Skin epidermis (tissue), 12 donors: ENCODE data around the gene ZNF417.
"Not testable (repeated sequence)": the region's sequence is repeated elsewhere in the genome, so short reads cannot be mapped to it uniquely, and the experiment has no call there.

Experiments
- H3K27ac ChIP-seq, 21 experiments: fragments of 200-600 bp; sonication (generic) in 11 of 21; one replicate each; pipeline ENCODE4 v1.5.0; 2020; ENCODE audit warnings: mild to moderate bottlenecking in 3 of 21, inconsistent platforms in 2 of 21, moderate library complexity in 2 of 21
- H3K4me3 ChIP-seq, 7 experiments: fragments of 200-600 bp; sonication (generic) in 2 of 7; one replicate each; pipeline ENCODE4 v1.5.0; 2020; ENCODE audit warnings: inconsistent platforms in 2 of 7, mild to moderate bottlenecking in 2 of 7, moderate library complexity in 1 of 7

The ZNF417 gene

DNA sequence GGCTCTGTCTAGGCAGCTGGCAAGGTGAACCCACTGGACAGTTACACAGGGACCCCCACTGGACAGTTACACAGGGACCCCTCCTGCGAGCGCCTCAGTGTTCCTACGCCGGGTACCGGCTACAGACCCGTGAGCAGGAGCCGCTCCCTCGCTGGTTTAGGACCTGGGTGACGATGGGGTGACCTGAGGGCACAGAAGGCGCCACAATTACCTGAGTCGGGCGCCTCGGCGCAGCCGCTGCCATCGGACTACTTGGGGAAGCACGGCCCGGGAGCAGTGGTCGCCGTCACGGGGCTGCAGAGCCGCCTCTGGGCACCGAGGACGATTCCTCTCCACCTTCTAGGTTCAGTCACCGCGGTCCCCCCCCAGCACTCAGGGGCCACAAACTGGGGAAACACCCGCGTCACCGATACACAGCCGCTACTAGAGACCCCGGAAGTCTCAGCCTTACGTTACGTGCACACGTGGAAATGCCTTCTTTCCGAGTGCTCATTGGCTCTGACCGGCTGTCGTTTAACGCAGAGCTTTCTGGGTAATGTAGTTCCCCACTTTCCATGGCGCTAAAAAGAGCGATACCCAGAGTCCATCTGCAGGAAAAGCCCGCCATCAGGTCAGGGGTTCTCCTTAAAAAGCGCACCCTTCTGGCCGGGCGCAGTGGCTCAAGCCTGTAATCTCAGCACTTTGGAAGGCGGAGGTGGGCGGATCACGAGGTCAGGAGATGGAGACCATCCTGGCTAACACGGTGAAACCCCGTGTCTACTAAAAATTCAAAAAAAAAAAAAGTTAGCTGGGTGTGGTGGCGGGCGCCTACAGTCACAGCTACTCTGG, at the start of gene ZNF417:
Gene ZNF417 (minus strand): TSS at position 425 of the 828 bp plus-strand sequence. CDS start 181 bp downstream, at position 244.
- H3K27ac ChIP-seq, result peak within 1 kb of the TSS; percentile 37 to 93 (median 84)
- H3K4me3 ChIP-seq, result peak within 1 kb of the TSS; percentile 67 to 97 (median 84)

DNA sequence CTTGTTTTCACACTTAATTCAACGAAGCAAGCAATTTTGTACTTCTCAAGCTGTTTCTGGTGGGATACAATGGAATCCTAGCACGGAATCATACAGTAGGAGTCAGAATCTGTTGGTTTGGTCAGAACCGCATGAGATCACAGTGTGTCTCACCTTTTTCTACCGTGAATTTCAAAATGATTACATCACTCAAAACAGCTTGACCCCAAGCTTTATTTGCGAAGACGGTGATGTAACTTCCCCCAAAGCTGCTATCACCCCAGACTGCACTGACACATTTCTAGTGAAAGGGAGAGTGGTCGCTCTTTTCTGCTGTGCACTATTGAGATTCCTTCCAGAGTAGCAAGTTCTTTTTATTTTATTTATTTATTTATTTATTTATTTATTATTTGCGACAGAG, 48.4 kb upstream of the ZNF417 start:
- Histone ChIP-seq H3K4me3 (no peak overlapping the region), H3K27ac (no peak overlapping the region)

DNA sequence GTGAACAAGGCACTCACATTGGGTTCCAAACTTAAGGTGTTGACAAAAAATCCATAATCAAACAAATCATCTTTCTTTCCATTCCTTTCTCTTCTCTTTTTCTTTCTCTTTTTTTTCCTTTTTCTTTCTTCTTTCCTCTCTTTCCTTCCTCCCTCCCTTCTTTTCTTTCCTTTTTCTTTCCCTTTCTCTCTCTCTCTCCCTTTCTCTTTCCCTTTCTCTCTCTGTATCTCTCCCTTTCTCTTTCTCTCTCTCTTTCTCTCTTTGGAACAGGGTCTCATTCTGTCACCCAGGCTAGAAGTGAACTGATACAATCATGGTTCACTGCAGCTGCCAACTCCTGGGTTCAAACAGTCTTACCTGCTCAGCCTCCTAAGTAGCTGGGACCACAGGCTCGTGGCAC, 45.4 kb upstream of the ZNF417 start:
- no peak overlapping the region for H3K27ac ChIP-seq
- H3K4me3 ChIP-seq, result no peak overlapping the region

DNA sequence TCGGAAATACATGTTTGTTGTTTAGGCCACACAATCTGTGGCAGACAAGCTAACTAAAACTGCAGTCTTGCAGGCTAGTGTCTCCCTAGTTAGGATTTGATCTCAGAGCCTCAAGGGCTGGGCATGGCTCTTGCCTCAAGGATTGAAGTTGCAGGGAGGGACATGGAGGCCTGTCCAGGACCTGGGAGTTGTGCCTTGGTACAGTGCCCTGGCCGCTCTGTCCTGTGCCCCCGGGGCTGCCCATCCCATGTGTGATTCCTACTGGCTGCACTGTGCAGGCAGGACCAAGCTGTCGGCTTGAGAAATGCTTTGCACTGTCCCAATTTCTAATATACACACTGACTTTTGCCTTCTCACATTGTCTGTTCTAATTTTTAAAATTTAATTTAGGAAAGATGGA, 38.6 kb upstream of the ZNF417 start:
- Histone ChIP-seq H3K27ac (no peak overlapping the region), H3K4me3 (no peak overlapping the region)

DNA sequence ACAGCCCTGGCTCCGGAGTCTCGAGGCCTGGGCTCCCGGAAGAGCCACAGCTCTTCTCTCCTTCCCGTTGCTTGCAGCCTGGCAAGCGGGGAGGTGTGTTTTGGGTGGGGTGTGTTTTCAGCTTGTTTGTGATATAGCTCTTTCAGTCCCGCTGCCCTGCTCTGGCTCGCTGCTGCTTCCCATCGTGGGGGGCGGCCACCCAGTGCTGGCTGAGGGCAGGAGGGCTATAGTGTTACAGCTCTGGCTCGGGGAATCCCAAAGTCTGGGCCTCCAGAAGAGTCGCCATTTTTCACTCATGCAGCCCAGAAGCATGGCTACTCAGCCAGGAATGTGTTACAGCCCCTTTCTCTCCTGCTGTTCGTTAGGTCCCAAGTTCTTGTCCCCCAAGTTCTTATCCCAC, 33.3 kb upstream of the ZNF417 start:
- H3K4me3 ChIP-seq, result no peak overlapping the region

DNA sequence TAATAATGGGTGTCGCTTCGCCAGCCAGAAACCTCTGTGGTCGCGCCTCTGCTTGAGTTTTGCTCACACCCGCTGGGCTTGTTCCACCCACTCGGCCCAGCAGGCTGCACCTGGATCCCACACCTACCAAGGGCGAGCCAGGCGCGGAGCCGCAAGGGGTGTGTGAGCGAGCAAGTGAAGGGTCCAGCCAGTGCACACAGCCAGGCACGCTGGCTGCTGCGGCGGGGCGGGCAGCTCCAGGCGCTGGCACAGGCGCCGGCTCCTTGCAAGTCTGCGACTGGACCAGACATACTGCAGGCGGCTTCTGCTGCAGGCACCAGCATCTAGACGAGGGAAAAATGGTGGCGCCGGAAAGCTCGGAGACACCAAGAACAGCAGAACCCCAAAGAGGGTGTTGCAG, 32.9 kb upstream of the ZNF417 start:
- Histone ChIP-seq H3K4me3 (no peak overlapping the region), H3K27ac (no peak overlapping the region)

More for the DNA sequence above, 33.3 kb upstream of the ZNF417 start:
- H3K27ac ChIP-seq, result no peak overlapping the region

DNA sequence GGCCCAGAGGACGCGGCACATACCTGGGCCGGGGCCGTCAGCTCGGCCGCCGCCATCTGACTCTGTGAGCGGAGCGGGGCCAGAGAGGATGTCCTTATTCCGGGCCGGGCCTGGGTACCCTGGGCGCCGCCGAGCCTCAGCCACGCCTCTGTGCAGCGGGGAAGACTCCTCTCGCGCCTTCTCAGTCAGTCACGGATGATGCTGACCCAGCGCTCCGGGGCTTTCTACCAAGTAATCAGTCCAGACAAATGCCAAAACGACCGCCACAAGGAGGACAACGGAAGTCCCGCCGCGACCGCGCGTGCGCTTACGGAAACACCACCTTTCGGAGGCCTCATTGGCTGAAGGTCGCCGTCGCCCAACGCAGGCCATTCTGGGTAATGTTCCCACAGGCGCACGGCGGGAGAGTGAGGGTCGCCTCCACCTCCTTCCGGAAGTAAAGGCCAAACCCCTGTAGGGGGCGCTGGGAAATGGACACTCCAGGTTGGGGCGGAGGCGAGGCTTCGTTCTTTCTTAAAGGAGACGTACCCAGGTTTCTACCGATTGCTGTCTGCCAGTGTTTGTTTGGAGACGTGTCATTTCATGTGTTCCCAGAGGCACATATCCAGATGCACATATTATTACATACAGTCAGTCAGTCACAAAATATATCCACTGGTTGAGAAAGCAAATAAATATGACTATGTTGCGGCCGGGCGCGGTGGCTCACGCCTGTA, 31.2 kb upstream of the ZNF417 start, which contains the start of gene ZNF256:
Gene ZNF256 (minus strand): TSS at position 288 of the 716 bp plus-strand sequence. CDS start 232 bp downstream, at position 56.
- Histone ChIP-seq H3K4me3 (peak within 1 kb of the TSS; percentile 54 to 96 (median 83)), H3K27ac (peak within 1 kb of the TSS in 19 of 21 experiments; percentile 30 to 93 (median 82))

DNA sequence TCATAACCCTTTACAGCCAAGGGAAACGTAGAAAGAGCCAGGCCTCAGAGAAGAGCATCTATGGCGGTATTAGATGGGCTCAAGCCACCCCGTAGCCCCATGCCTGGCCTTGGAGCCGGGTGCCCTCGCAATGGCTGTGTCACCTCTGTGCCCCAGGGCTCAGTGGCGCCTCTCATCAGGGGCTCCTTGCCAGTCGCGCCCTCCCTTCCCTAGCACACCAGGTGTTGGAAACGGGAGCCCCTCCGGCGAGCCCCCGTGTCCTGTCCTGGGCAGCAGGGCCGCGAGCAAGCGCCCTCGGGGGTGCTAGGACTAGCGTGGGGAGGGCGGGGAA, 30.7 kb upstream of the ZNF417 start:
- H3K4me3 ChIP-seq, result peak overlapping the region; percentile 54 to 96 (median 83)

DNA sequence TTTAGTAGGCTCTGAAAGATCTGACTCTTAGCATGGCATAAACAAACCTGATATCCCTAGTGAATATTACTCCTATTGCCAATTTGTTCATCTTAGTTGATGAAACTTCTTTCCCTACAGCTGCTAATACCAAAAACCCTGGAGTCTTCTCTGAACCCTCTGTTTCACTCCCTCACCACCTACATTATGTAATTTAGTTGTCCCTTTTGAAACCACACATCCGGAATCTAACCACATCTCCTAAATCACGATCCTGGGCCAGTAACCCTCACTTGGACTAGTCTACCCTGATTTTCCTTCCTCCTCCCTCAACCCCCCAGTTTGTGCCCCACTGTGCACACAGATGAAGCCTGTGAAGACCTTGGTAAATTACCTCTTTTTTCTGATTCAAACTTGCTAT, 29.9 kb upstream of the ZNF417 start:
- H3K4me3 ChIP-seq, result peak overlapping the region in 4 of 7 experiments; percentile 54 to 96 (median 79)
- H3K27ac ChIP-seq, result no peak overlapping the region

More for the DNA sequence above, 30.7 kb upstream of the ZNF417 start:
- H3K27ac ChIP-seq, result peak overlapping the region in 19 of 21 experiments; percentile 30 to 93 (median 82)

DNA sequence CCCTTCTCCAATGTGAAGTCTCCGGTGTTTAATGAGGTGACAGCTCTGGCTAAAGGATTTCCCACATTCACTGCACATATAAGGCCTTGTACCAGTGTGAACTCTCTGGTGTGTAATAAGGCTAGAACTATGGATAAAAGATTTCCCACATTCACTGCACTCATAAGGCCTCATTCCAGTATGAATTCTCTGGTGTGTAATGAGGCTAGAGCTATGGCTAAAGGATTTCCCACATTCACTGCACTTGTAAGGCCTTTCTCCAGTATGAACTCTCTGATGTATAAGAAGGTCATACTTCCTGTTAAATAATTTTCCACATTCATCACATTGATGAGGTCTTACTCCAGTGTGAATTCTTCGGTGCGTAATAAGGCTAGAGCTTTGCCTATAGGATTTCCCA, 25.2 kb upstream of the ZNF417 start:
- H3K27ac ChIP-seq, result no peak overlapping the region
- no peak overlapping the region for H3K4me3 ChIP-seq

DNA sequence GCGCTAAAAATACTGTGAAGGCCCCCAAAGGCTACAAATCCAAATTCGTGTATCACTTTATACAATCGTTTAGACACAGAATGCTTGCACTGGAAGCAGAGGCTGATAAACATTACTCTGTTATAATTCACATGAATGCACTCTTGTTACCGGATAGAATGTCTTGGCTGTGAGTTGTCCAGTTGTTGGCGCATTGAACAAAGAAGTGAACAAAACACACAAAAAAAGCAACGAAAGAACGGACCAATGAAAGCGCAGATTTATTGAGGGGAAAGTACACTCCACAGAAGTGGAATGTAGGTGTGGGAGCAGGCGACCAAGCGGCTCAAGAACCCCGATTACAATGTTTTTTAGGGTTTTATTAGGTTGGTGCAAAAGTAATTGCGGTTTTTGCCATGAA, 19.3 kb upstream of the ZNF417 start:
- no peak overlapping the region for H3K4me3 ChIP-seq
- H3K27ac ChIP-seq, result no peak overlapping the region

DNA sequence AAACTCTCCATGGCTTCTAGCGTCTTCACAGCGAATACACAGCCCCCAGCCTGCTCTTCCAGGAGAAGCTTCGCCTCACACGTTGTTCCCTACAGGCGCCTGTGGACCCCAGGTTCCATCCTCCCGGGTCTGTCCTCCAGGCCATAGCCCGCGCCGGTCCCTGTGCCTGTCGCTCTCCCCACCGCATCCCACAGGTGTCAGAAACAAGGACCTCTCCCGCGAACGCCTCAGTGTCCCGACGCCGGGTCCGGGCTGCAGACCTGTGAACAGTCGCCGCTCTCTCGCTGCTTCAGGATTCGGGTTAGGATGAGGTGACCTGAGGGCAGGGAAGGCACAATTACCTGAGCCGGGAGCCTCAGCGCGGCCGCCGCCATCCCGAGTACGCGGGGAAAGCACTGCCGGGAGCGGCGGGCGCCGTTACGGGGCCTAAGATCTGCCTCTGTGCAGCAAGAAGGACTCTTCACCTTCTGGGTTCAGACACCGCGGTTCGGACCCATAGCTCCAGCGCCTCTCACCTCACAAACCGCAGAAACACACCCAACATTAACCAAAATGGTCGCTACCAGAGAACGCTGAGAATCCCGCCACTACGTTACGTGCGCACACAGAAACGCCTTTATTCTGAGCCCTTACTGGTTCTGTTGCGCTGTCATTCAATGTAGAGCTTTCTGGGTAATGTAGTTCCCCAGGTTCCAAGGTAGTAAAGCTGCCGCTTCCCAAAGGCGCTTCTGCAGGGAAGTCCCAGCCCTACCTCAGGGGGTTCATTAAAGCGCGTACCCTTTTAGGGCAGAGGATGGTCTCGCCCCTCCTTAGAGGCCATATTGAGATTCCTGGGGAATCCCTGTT, 18.7 kb upstream of the ZNF417 start, which contains the start of gene ZNF418:
Gene ZNF418 (minus strand): TSS at position 583 of the 846 bp plus-strand sequence. CDS start 1,580 bp downstream, outside the sequence.
- peak within 1 kb of the TSS; percentile 36 to 66 (median 48) for H3K4me3 ChIP-seq
- peak within 1 kb of the TSS in 18 of 21 experiments; percentile 19 to 81 (median 63) for H3K27ac ChIP-seq

DNA sequence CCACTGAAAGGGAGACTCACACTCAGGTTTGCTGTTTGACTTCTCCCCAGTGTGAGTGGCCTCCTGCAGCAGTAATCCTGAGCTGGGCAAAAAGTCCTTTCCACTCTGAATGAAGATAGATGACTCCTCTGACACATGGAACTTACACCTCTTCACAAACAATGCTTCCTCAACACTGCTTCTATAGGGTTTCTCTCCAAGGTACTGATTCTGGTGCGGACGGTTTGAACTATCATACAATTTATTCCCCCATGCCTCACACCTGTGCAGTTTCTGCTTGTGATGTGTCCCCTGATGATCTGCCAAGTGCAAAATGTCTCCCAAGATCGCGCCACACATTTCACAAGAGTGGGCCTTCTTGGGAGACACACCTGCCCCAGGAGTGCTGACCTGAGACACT, 11.2 kb upstream of the ZNF417 start:
- H3K4me3 ChIP-seq, result no peak overlapping the region
- H3K27ac ChIP-seq, result no peak overlapping the region

DNA sequence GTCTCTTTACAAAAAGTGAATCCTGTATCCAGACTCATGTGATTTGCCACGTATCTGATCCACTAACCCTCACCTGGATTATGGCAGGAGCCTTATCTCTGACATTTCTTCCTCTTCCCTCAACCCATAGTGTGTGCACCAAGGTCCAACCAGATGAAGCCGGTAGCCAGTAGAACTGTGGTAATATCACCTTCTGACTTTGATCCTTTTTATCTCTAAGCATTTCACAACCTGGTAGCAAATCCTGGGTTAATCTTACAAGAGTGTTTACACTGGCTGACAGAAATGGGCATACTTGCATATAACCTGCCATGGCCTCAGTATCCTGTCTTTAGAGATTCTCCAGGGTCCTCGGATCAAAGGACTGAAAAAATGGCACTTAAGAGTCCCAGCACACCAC, 1.9 kb downstream of the ZNF417 start:
- Histone ChIP-seq H3K27ac (no peak overlapping the region), H3K4me3 (no peak overlapping the region)

DNA sequence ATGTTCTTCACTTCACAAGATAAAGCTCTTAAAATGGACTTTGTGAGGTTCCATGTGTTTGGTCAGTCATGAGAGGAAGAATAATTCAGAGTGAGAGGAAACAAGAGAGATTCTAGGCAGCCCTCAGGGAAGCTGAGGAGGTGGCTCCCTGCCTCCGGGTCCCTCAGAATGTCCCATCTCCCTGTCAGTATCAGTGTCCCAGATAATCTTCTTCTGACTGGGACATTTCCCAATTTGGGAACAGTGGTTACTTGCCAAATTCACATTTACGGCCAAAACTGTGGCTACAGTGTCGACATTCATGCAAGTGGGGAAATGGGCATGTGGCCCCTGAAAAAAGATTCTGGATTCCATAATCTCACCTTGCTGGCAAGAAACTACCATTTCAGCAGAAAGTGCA, 9.0 kb downstream of the ZNF417 start:
- Histone ChIP-seq H3K27ac (no peak overlapping the region), H3K4me3 (no peak overlapping the region)

DNA sequence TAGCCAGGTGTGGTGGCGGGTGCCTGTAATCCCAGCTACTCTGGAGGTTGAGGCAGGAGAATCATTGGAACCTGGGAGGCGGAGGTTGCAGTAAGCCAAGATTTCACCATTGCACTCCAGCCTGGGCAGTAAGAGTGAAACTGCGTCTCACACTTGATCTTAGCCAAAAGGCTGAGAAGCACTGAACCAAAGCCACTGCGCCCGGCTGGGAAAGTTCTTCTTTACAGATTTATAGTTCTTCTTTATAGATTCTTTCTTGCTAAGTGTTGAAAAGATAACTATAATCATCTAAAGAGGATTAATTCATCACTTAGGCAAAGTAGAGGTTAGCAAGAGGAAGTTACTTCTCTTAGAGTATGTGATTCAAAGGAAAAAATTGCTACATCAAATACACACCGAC, 11.1 kb downstream of the ZNF417 start:
- no peak overlapping the region for H3K27ac ChIP-seq
- no peak overlapping the region for H3K4me3 ChIP-seq

DNA sequence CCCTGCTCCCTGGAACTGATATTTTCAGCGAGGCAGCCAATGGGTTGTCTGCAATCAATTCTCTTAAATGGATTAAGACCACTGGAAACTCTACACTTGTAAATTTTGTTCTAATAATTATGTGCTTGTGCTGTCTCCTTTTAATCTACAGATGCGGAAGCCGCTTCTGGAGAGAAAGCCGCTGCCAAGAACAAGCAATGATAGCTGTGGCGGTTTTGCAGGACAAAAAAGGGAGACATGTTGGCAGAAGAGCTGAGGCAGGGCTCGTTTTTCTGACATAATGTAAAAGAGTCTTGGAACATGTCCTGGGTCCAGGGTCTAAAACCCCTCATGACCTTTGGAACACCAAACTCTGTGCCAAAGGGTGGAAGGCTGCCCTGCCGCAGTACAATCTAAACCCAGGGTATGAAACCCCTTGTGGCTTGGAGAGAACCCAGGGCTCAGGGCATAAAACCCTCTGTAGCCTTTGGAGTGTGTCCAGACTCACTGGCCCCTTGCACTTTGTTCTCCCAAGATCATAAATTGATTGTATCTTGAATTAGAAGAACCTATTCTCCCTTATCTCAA, 12.7 kb downstream of the ZNF417 start:
- Histone ChIP-seq H3K27ac (no peak overlapping the region), H3K4me3 (no peak overlapping the region)

DNA sequence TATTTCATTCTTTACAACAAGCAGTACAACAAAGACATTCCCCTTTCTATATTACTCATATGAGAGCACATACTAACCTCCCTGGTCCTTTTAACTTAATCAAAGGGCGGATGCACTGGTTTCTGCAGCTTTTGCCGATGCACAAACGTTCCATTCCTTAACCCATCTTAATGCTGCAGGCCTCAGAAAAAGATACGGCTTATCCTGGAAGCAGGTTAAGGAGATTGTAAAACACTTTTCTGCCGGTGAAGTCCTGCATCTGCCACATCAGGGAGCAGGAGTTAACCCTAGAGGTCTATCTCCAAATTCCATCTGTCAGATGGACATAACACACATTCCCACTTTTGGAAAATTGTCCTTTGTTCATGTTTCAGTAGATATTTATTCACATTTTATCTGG, 16.1 kb downstream of the ZNF417 start:
- Histone ChIP-seq H3K4me3 (no peak overlapping the region), H3K27ac (no peak overlapping the region)

DNA sequence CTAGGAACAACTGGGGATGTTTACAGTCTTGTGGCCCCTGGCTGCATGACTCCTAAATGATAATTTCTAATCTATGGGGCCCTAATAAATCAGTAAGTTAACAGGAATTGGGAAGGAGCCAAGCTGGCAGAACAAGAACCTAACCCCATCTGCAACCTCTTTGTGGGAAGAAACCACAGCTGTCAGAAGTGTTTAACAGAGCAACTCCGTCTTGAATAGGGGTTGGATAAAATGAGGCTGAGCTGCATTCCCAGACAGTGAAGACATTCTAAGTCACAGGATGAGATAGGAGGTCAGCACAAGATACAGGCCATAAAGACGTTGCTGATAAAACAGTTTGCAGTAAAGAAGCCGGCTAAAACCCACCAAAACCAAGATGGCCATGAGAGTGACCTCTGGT, 25.7 kb downstream of the ZNF417 start:
- H3K4me3 ChIP-seq, result not testable (repeated sequence)
- H3K27ac ChIP-seq, result peak overlapping the region in 1 of 21 experiments; percentile 50
